IMR-90 (cell line): ENCODE results near the gene NR2C2. TPM values are rescaled to one million over a fixed set of nuclear protein-coding genes. Genes with fewer than 3 reads are reported as not detected.

Experiments
- ATAC-seq: fragments of 200-7000 bp; cut with Tn5 transposase; 2 replicates; pipeline ENCODE4 v1.9.1; 2020; ENCODE audit warnings: low read depth, mild to moderate bottlenecking, moderate library complexity
- BruUV-seq: library from RNA; stranded (reverse); fragments of 400-500 nt; replicated peaks from 2 replicates; lab custom pipeline; 2021; lab: Mats Ljungman, UMichigan
- CTCF ChIA-PET: fragments of 300-600 bp; formaldehyde crosslinking; extraction: SDS; loops from one replicate; lab custom pipeline; 2021; ENCODE audit warnings: antibody characterized with exemption; lab: Yijun Ruan, JAX
- POLR2A ChIA-PET: fragments of 300-600 bp; sonication (Branson Sonifier 250); formaldehyde crosslinking; loops from one replicate; lab custom pipeline; 2022; ENCODE audit warnings: antibody characterized with exemption; ENCODE audit not compliant: unreplicated experiment; lab: Charles Lee
- DNase-seq: peaks from one replicate; pipeline ENCODE4 v3.0.0; 2013
- H2AFZ ChIP-seq: replicated peaks from 2 replicates; pipeline ENCODE3; 2013; ENCODE audit warnings: low read length, mild to moderate bottlenecking; ENCODE audit not compliant: poor library complexity
- H2AK5ac ChIP-seq: 2 replicates; pipeline ENCODE4 v1.6.1; 2013; ENCODE audit warnings: low read depth, low read length, inconsistent platforms
- H2AK9ac ChIP-seq: replicated peaks from 2 replicates; pipeline ENCODE3; 2013; ENCODE audit warnings: mild to moderate bottlenecking, low read depth, low read length, moderate library complexity; ENCODE audit not compliant: poor library complexity
- H2BK120ac ChIP-seq: 2 replicates; pipeline ENCODE4 v1.6.1; 2013; ENCODE audit warnings: low read depth, low read length, inconsistent platforms
- H2BK15ac ChIP-seq: 3 replicates; pipeline ENCODE4 v1.6.1; 2013; ENCODE audit warnings: low read depth, low read length, inconsistent platforms
- H2BK20ac ChIP-seq: 2 replicates; pipeline ENCODE4 v1.6.1; 2013; ENCODE audit warnings: low read depth, mild to moderate bottlenecking, inconsistent platforms, low read length, moderate library complexity
- H2BK5ac ChIP-seq: 2 replicates; pipeline ENCODE4 v1.6.1; 2013; ENCODE audit warnings: mild to moderate bottlenecking, low read depth, low read length, inconsistent platforms; ENCODE audit not compliant: poor library complexity, severe bottlenecking
- H3K14ac ChIP-seq: replicated peaks from 2 replicates; pipeline ENCODE4 v1.6.1; 2013; ENCODE audit warnings: low read depth, low read length, inconsistent platforms
- H3K18ac ChIP-seq: 2 replicates; pipeline ENCODE4 v1.6.1; 2013; ENCODE audit warnings: low read depth, low read length, control low read depth
- H3K23ac ChIP-seq: 2 replicates; pipeline ENCODE4 v1.6.1; 2013; ENCODE audit warnings: low read depth, low read length, inconsistent platforms
- H3K27ac ChIP-seq: 2 replicates; pipeline ENCODE4 v1.5.1; 2013; ENCODE audit warnings: mild to moderate bottlenecking, control low read depth, low read length; ENCODE audit not compliant: insufficient read depth
- H3K27me3 ChIP-seq: 2 replicates; pipeline ENCODE4 v1.6.1; 2013; ENCODE audit warnings: low read length; ENCODE audit not compliant: control insufficient read depth, insufficient read depth
- H3K36me3 ChIP-seq: 2 replicates; pipeline ENCODE4 v1.6.1; 2013; ENCODE audit warnings: low read length, mixed read lengths; ENCODE audit not compliant: control insufficient read depth, insufficient read depth
- H3K4ac ChIP-seq: 2 replicates; pipeline ENCODE4 v1.6.1; 2013; ENCODE audit warnings: low read depth, low read length, inconsistent platforms
- H3K4me1 ChIP-seq: 2 replicates; pipeline ENCODE4 v1.6.1; 2013; ENCODE audit warnings: low read length, mixed read lengths; ENCODE audit not compliant: control insufficient read depth, insufficient read depth
- H3K4me2 ChIP-seq: 2 replicates; pipeline ENCODE4 v1.6.1; 2013; ENCODE audit warnings: low read depth, mild to moderate bottlenecking, control low read depth, low read length, moderate library complexity
- H3K4me3 ChIP-seq: 2 replicates; pipeline ENCODE4 v1.5.1; 2013; ENCODE audit warnings: low read depth, mild to moderate bottlenecking, control low read depth, low read length, moderate library complexity; ENCODE audit not compliant: insufficient read depth
- H3K56ac ChIP-seq: 2 replicates; pipeline ENCODE4 v1.6.1; 2013; ENCODE audit warnings: low read length, inconsistent platforms; ENCODE audit not compliant: insufficient read depth; ENCODE audit errors: extremely low read depth
- H3K79me1 ChIP-seq, 2 experiments: 2 replicates each; pipeline ENCODE4 v1.6.1; 2013; ENCODE audit warnings: low read length in 2 of 2, inconsistent platforms in 1 of 2, low read depth in 1 of 2
- H3K9ac ChIP-seq: 2 replicates; pipeline ENCODE4 v1.6.1; 2013; ENCODE audit warnings: low read depth, low read length, control low read depth
- H3K9me1 ChIP-seq: 2 replicates; pipeline ENCODE4 v1.6.1; 2013; ENCODE audit warnings: low read length, inconsistent platforms; ENCODE audit not compliant: insufficient read depth
- H3K9me3 ChIP-seq: 2 replicates; pipeline ENCODE4 v1.6.1; 2013; ENCODE audit warnings: low read length; ENCODE audit not compliant: control insufficient read depth, insufficient read depth
- H4K20me1 ChIP-seq: 2 replicates; pipeline ENCODE4 v1.6.1; 2013; ENCODE audit warnings: low read length, inconsistent platforms; ENCODE audit not compliant: insufficient read depth
- H4K5ac ChIP-seq: 2 replicates; pipeline ENCODE4 v1.6.1; 2013; ENCODE audit warnings: mild to moderate bottlenecking, low read depth, low read length, control low read depth
- H4K8ac ChIP-seq, 2 experiments: 2 replicates each; pipeline ENCODE4 v1.6.1; 2013; ENCODE audit warnings: low read depth in 2 of 2, low read length in 2 of 2, control low read depth in 1 of 2, inconsistent platforms in 1 of 2
- H4K91ac ChIP-seq: 2 replicates; pipeline ENCODE4 v1.6.1; 2013; ENCODE audit warnings: low read depth, low read length, inconsistent platforms; ENCODE audit not compliant: insufficient read depth
- BHLHE40 ChIP-seq: fragments of 150-350 bp; IDR thresholded peaks from 2 replicates; pipeline ENCODE4 v1.6.1; 2016; ENCODE audit warnings: mild to moderate bottlenecking, low read depth, low read length
- CEBPB ChIP-seq: IDR thresholded peaks from 2 replicates; pipeline ENCODE4 v1.6.1; 2012; ENCODE audit warnings: low read depth, low read length, improper control_type of control experiment
- CHD1 ChIP-seq: IDR thresholded peaks from 2 replicates; pipeline ENCODE4 v1.6.1; 2012; ENCODE audit warnings: low read depth, low read length, improper control_type of control experiment
- CTCF ChIP-seq: conservative IDR thresholded peaks from 2 replicates; pipeline ENCODE4 v1.5.1; 2012; ENCODE audit warnings: mild to moderate bottlenecking, low read depth, low read length, improper control_type of control experiment
- ELK1 ChIP-seq: fragments of 150-350 bp; IDR thresholded peaks from 2 replicates; pipeline ENCODE4 v1.6.1; 2016; ENCODE audit warnings: low read depth, mild to moderate bottlenecking, low read length, moderate library complexity, borderline replicate concordance
- FOS ChIP-seq: fragments of 150-350 bp; IDR thresholded peaks from 2 replicates; pipeline ENCODE4 v1.6.1; 2016; ENCODE audit warnings: low read depth, low read length
- MAFK ChIP-seq: IDR thresholded peaks from 2 replicates; pipeline ENCODE4 v1.6.1; 2012; ENCODE audit warnings: low read depth, low read length, improper control_type of control experiment
- MAZ ChIP-seq: IDR thresholded peaks from 2 replicates; pipeline ENCODE4 v1.6.1; 2012; ENCODE audit warnings: low read depth, mild to moderate bottlenecking, low read length, improper control_type of control experiment, moderate library complexity, borderline replicate concordance
- MXI1 ChIP-seq: IDR thresholded peaks from 2 replicates; pipeline ENCODE4 v1.6.1; 2012; ENCODE audit warnings: low read depth, mild to moderate bottlenecking, low read length, moderate library complexity, borderline replicate concordance
- NFE2L2 ChIP-seq: fragments of 150-350 bp; IDR thresholded peaks from 2 replicates; pipeline ENCODE4 v1.6.1; 2016; ENCODE audit warnings: low read depth, mild to moderate bottlenecking, low read length
- POLR2A ChIP-seq: IDR thresholded peaks from 2 replicates; pipeline ENCODE4 v1.6.1; 2012; ENCODE audit warnings: mild to moderate bottlenecking, low read depth, low read length
- RAD21 ChIP-seq: IDR thresholded peaks from 2 replicates; pipeline ENCODE4 v1.6.1; 2012; ENCODE audit warnings: low read length, improper control_type of control experiment
- RCOR1 ChIP-seq: IDR thresholded peaks from 2 replicates; pipeline ENCODE4 v1.6.1; 2012; ENCODE audit warnings: mild to moderate bottlenecking, low read length, improper control_type of control experiment; ENCODE audit not compliant: insufficient replicate concordance
- RFX5 ChIP-seq: IDR thresholded peaks from 2 replicates; pipeline ENCODE4 v1.8.0; 2012; ENCODE audit warnings: low read depth, mild to moderate bottlenecking, low read length, moderate library complexity
- SMC3 ChIP-seq: fragments of 150-350 bp; IDR thresholded peaks from 2 replicates; pipeline ENCODE4 v1.6.1; 2016; ENCODE audit warnings: low read depth, mild to moderate bottlenecking, antibody characterized with exemption, low read length, moderate library complexity
- WGBS, 2 experiments: methylation state at CpG; one replicate each; pipeline versions ENCODE4 v1.1.5 to v1.1.7; 2013; ENCODE audit warnings: missing lambda C conversion rate in 2 of 2; ENCODE audit not compliant: insufficient read length in 1 of 2; ENCODE audit errors: extremely low coverage in 2 of 2; 5-methylcytosine and 5-hydroxymethylcytosine counted together
- dilution Hi-C: fragments of 300-500 bp; cut with HindIII; formaldehyde crosslinking; loops from one replicate; pipeline ENCODE4 v1.14.3; 2018; ENCODE audit warnings: low sequenced_read_pairs; ENCODE audit not compliant: unreplicated experiment
- in situ Hi-C: fragments of 300-500 bp; cut with MboI; formaldehyde crosslinking; loops from 3 replicates; pipeline ENCODE4 v1.14.3; 2019; ENCODE audit warnings: low sequenced_read_pairs, inconsistent platforms, mixed read lengths
- intact Hi-C: fragments of 100-400 bp; cut with micrococcal nuclease; formaldehyde crosslinking; loops from 2 replicates; pipeline ENCODE4 v1.10.0; 2022
- polyA plus RNA-seq, 3 experiments: library from polyadenylated mRNA; depleted of rRNA; stranded (reverse); fragments of >200 nt; gene quantifications; 2 replicates each; pipeline ENCODE4 v1.2.3, GENCODE V29; 2012; ENCODE audit warnings: low replicate concordance in 1 of 3
- total RNA-seq: library from RNA; depleted of rRNA; stranded (reverse); fragments of >200 nt; gene quantifications from 2 replicates; pipeline ENCODE4 v1.2.3, GENCODE V29; 2012
- TF ChIP-seq, protein P1 (sequence below): fragments of 150-350 bp; IDR thresholded peaks from 2 replicates; pipeline ENCODE4 v1.6.1; 2017; ENCODE audit warnings: mild to moderate bottlenecking, antibody characterized with exemption, low read length, low read depth

NR2C2 gene
- total and polyA plus RNA-seq, 2 of the 4 experiments (the other 2 are of a cell fraction): 10.4 to 13.8 TPM

DNA sequence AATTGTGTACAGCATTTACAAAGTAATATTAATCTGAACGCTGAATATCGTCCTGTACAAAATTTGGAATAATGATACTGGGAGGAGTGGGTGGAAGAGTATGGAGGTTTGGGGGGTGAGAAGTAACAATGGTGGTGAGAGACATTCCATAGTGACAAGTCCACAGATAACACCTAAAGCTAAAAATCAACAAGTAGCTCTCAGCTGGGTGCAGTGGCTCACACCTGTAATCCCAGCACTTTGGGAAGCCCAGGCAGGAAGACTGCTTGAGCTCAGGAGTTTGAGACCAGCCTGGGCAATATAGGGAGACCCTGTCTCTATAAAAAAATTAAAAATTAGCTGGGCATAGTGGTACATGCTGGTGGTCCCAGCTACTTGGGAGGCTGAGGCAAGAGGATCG is 112.6 kb downstream of the NR2C2 start:
- Histone ChIP-seq H3K4me3 (no peak overlapping the region), H3K36me3 (peaks cover 22% of the 10 kb centered on the region), H3K9me1 (0 out of 2 replicates have a peak, but pooled peaks cover 4% of the 10 kb centered on the region), H3K4me1 (peaks cover 11% of the 10 kb centered on the region), H3K9ac (no peak overlapping the region), H2AFZ (no peak overlapping the region), H2BK20ac (no peak overlapping the region), H3K14ac (no peak overlapping the region), H2BK15ac (no peak overlapping the region), H2AK9ac (no peak overlapping the region), H2AK5ac (no peak overlapping the region), H4K8ac (no peak overlapping the region), H3K4me2 (no peak overlapping the region), H3K27me3 (no peaks in the 10 kb centered on the region), H3K4ac (no peak overlapping the region), H4K20me1 (peaks cover 17% of the 10 kb centered on the region), H3K18ac (no peak overlapping the region), H2BK120ac (no peak overlapping the region), H3K23ac (no peak overlapping the region), H3K79me1 (peaks cover 34 to 51% of the 10 kb centered on the region in 2 experiments), H3K9me3 (no peaks in the 10 kb centered on the region), H3K56ac (no peak overlapping the region), H4K91ac (no peak overlapping the region), H4K5ac (no peak overlapping the region), H3K27ac (no peak overlapping the region), H2BK5ac (no peak overlapping the region)
- TF ChIP-seq MAZ (no peak), RCOR1 (no peak), RFX5 (no peak), CTCF (no peak), MAFK (no peak), ELK1 (no peak), BHLHE40 (no peak), MXI1 (no peak), FOS (no peak), RAD21 (no peak), POLR2A (no peak), NFE2L2 (no peak), CEBPB (no peak), SMC3 (no peak), CHD1 (no peak)
- TF ChIP-seq, protein P1, sequence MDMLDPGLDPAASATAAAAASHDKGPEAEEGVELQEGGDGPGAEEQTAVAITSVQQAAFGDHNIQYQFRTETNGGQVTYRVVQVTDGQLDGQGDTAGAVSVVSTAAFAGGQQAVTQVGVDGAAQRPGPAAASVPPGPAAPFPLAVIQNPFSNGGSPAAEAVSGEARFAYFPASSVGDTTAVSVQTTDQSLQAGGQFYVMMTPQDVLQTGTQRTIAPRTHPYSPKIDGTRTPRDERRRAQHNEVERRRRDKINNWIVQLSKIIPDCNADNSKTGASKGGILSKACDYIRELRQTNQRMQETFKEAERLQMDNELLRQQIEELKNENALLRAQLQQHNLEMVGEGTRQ: no peak
- in situ Hi-C loops: no loop called here
- ATAC-seq (no peak), DNase-seq (no peak)
- dilution Hi-C loops: no loop called here
- ChIA-PET CTCF (interaction anchor here (0.8 kb wide), 1 partner anchor 9 kb away, joined by 3 read pairs; no protein-coding TSS in a partner anchor), POLR2A (no interaction called here)
- BruUV-seq: no TSS peak
- intact Hi-C loops: no loop called here
- no CpG with 5 or more reads among the region's 3 CpGs for WGBS, 2 experiments
